Right lobe of liver (tissue), 4 donors: ENCODE results near the gene C9.

Experiments used
- CTCF ChIP-seq, 4 donors: fragments of 200-600 bp in 3 of 4; fragments of 450-650 bp in 1 of 4; IDR thresholded peaks; one replicate each; pipeline versions ENCODE4 v1.5.1 to v1.8.0; 2016 to 2022; ENCODE audit warnings: antibody characterized with exemption in 4 of 4, mild to moderate bottlenecking in 2 of 4
- POLR2A ChIP-seq: fragments of 450-650 bp; IDR thresholded peaks from one replicate; pipeline ENCODE4 v1.6.1; 2017; ENCODE audit warnings: antibody characterized with exemption, mild to moderate bottlenecking
- donor health status: DM: no; HTN: no; CAD: no.
- donor health status: DM: no; HTN: no; CAD: no.
- donor health status: DM: no; HTN: yes; CAD: no.

GRCh38 chr5:39396843-39397242 lies 32.5 kb upstream of the C9 start:
- no peak for TF ChIP-seq CTCF (IDR thresholded peaks at IDR 0.05)
- TF ChIP-seq POLR2A, result no peak
